GM12878 (cell line): ENCODE results near the gene GABBR2. TPM values are rescaled to one million over a fixed set of nuclear protein-coding genes. Genes with fewer than 3 reads are reported as not detected.

ENCODE experiments used
- ATAC-seq: fragments of 200-7000 bp; cut with Tn5 transposase; 3 replicates; pipeline ENCODE4 v1.9.1; 2020; ENCODE audit warnings: mild to moderate bottlenecking, moderate library complexity
- BruUV-seq: library from RNA; stranded (reverse); fragments of 400-500 nt; replicated peaks from 2 replicates; lab custom pipeline; 2021; lab: Mats Ljungman, UMichigan
- CTCF ChIA-PET: fragments of 300-600 bp; sonication (Branson Sonifier 250); formaldehyde crosslinking; extraction: SDS; loops from one replicate; lab custom pipeline; 2021; ENCODE audit warnings: inconsistent platforms; lab: Yijun Ruan, JAX
- POLR2A ChIA-PET: fragments of 350-600 bp; formaldehyde crosslinking; extraction: SDS; loops from one replicate; lab custom pipeline; 2021; ENCODE audit warnings: inconsistent platforms; lab: Charles Lee
- RAD21 ChIA-PET: fragments of 300-600 bp; sonication (Branson Sonifier 250); formaldehyde crosslinking; loops from one replicate; lab custom pipeline; 2023; ENCODE audit warnings: antibody characterized with exemption; ENCODE audit not compliant: unreplicated experiment; lab: Charles Lee
- SMC1A ChIA-PET: fragments of 300-600 bp; sonication (Branson Sonifier 250); formaldehyde crosslinking; loops from one replicate; lab custom pipeline; 2023; ENCODE audit not compliant: unreplicated experiment, uncharacterized antibody; lab: Charles Lee
- DNase-seq: peaks from one replicate; pipeline ENCODE4 v3.0.0-alpha.2; 2011; ENCODE audit warnings: low read depth, low spot score
- FAIRE-seq: peaks from 3 replicates; lab custom pipeline; 2011; peaks lifted over from hg19 to GRCh38; lab: Jason Lieb, UNC
- H2AFZ ChIP-seq: 2 replicates; pipeline ENCODE4 v1.6.0; 2011; ENCODE audit warnings: low read depth, low read length, control low read depth; ENCODE audit not compliant: control insufficient read depth
- H3K27ac ChIP-seq: 2 replicates; pipeline ENCODE4 v1.5.1; 2011; ENCODE audit warnings: control low read depth; ENCODE audit not compliant: control insufficient read depth, insufficient read depth
- H3K27me3 ChIP-seq, 2 experiments: replicated peaks in 1 of 2; 2 replicates each; pipeline versions ENCODE4 v1.6.0 to v1.6.1; 2011; ENCODE audit warnings: low read length in 1 of 2; ENCODE audit not compliant: control insufficient read depth in 2 of 2, insufficient read depth in 2 of 2
- H3K36me3 ChIP-seq, 2 experiments: 2 replicates each; pipeline ENCODE4 v1.5.1; 2011; ENCODE audit warnings: low read length in 1 of 2; ENCODE audit not compliant: control insufficient read depth in 2 of 2, insufficient read depth in 2 of 2
- H3K4me1 ChIP-seq: 2 replicates; pipeline ENCODE4 v1.6.1; 2011; ENCODE audit warnings: mild to moderate bottlenecking, low read length, moderate library complexity, mixed read lengths; ENCODE audit not compliant: control insufficient read depth, insufficient read depth
- H3K4me2 ChIP-seq: 2 replicates; pipeline ENCODE4 v1.6.0; 2011; ENCODE audit warnings: control low read depth; ENCODE audit not compliant: control insufficient read depth, insufficient read depth
- H3K4me3 ChIP-seq: fragments of 200-600 bp; sonication (generic); 2 replicates; pipeline ENCODE4 v1.5.1; 2016
- H3K79me2 ChIP-seq: 2 replicates; pipeline ENCODE4 v1.6.0; 2011; ENCODE audit warnings: low read length; ENCODE audit not compliant: control insufficient read depth, insufficient read depth
- H3K9ac ChIP-seq: 2 replicates; pipeline ENCODE4 v1.8.0; 2011; ENCODE audit warnings: low read length, control low read depth, mixed read lengths; ENCODE audit not compliant: control insufficient read depth, insufficient read depth
- H3K9me3 ChIP-seq: replicated peaks from 3 replicates; pipeline ENCODE4 v1.5.1; 2011; ENCODE audit warnings: mild to moderate bottlenecking, low read length; ENCODE audit not compliant: control insufficient read depth, insufficient read depth
- H4K20me1 ChIP-seq: 2 replicates; pipeline ENCODE4 v1.6.0; 2011; ENCODE audit not compliant: control insufficient read depth, insufficient read depth
- BCL11A ChIP-seq: IDR thresholded peaks from 2 replicates; pipeline ENCODE4 v1.6.1; 2011; ENCODE audit warnings: low read depth, low read length
- CBX3 ChIP-seq: fragments of 200-600 bp; sonication (generic); IDR thresholded peaks from 2 replicates; pipeline ENCODE4 v1.6.1; 2016; ENCODE audit warnings: low read depth, borderline replicate concordance
- CUX1 ChIP-seq: IDR thresholded peaks from 2 replicates; pipeline ENCODE4 v1.6.1; 2012; ENCODE audit warnings: improper control_type of control experiment, low read depth, low read length; ENCODE audit not compliant: insufficient replicate concordance
- EED ChIP-seq: sonication (generic); IDR thresholded peaks from 2 replicates; pipeline ENCODE4 v1.6.1; 2016; ENCODE audit warnings: antibody characterized with exemption, low read depth
- ELK1 ChIP-seq: IDR thresholded peaks from 2 replicates; pipeline ENCODE4 v1.6.1; 2012; ENCODE audit warnings: low read depth, low read length, improper control_type of control experiment
- EP300 ChIP-seq, 2 experiments: fragments of 150-350 bp in 1 of 2; IDR thresholded peaks; 2 replicates each; pipeline ENCODE4 v1.6.1; 2011 to 2012; ENCODE audit warnings: low read depth in 2 of 2, low read length in 2 of 2, borderline replicate concordance in 1 of 2, improper control_type of control experiment in 1 of 2, inconsistent platforms in 1 of 2; ENCODE audit not compliant: control insufficient read depth in 1 of 2
- MEF2B ChIP-seq: fragments of 450-650 bp; IDR thresholded peaks from 2 replicates; pipeline ENCODE4 v1.6.1; 2018; ENCODE audit warnings: mild to moderate bottlenecking, moderate library complexity; ENCODE audit not compliant: partially characterized antibody, poor library complexity, severe bottlenecking
- RAD51 ChIP-seq: fragments of 450-650 bp; IDR thresholded peaks from 2 replicates; pipeline ENCODE4 v1.6.1; 2016; ENCODE audit warnings: moderate library complexity, mild to moderate bottlenecking, inconsistent platforms
- SIN3A ChIP-seq: IDR thresholded peaks from 2 replicates; pipeline ENCODE4 v1.6.1; 2012; ENCODE audit warnings: low read depth, low read length, improper control_type of control experiment
- SUPT20H ChIP-seq: IDR thresholded peaks from 2 replicates; pipeline ENCODE4 v1.6.1; 2011; ENCODE audit warnings: low read depth, mild to moderate bottlenecking, low read length, moderate library complexity, borderline replicate concordance; ENCODE audit not compliant: control insufficient read depth
- SUZ12 ChIP-seq: fragments of 200-600 bp; sonication (generic); IDR thresholded peaks from one replicate; pipeline ENCODE4 v1.6.1; 2018; ENCODE audit warnings: antibody characterized with exemption, mild to moderate bottlenecking; ENCODE audit not compliant: unreplicated experiment
- WRNIP1 ChIP-seq: IDR thresholded peaks from 2 replicates; pipeline ENCODE4 v1.6.1; 2011; ENCODE audit warnings: low read depth, low read length, improper control_type of control experiment, borderline replicate concordance
- YY1 ChIP-seq: IDR thresholded peaks from 2 replicates; pipeline ENCODE4 v1.6.1; 2011; ENCODE audit warnings: low read depth, mild to moderate bottlenecking, low read length
- WGBS: methylation state at CpG from one replicate; pipeline ENCODE4 v1.1.6; 2016; ENCODE audit warnings: low lambda C conversion rate; ENCODE audit not compliant: insufficient replicate concordance, insufficient coverage; ENCODE audit errors: missing lambda C conversion rate; 5-methylcytosine and 5-hydroxymethylcytosine counted together
- in situ Hi-C: fragments of 300-500 bp; cut with MboI; formaldehyde crosslinking; loops from 9 replicates; pipeline ENCODE4 v1.14.3; 2018; ENCODE audit warnings: mixed read lengths
- intact Hi-C: fragments of 100-400 bp; cut with micrococcal nuclease; formaldehyde crosslinking; loops from one replicate; pipeline ENCODE4 v1.14.2; 2022; ENCODE audit not compliant: unreplicated experiment
- polyA plus RNA-seq, 11 experiments: library from polyadenylated mRNA; depleted of rRNA in 4 of 11; unstranded in 6 of 11; stranded (reverse) in 5 of 11; fragments of >200 nt; fragmentation: Nextera tagmentation in 4 of 11; fragmentation: Illumina TruSeq in 1 of 11; extraction: Ambion mirVana in 4 of 11; extraction: Trizol in 1 of 11; gene quantifications; 1 replicate in 1 of 11; 2 replicates in 10 of 11; pipeline versions ENCODE4 v1.2.1 to v1.2.3, GENCODE V29; 2011 to 2016; ENCODE audit warnings: inconsistent platforms in 2 of 11, missing spikeins in 2 of 11, low read depth in 1 of 11
- total RNA-seq, 4 experiments: library from RNA; depleted of rRNA in 3 of 4; stranded (reverse); fragments of >200 nt in 3 of 4; fragmentation: Illumina TruSeq in 1 of 4; extraction: Trizol in 1 of 4; gene quantifications; 2 replicates each; pipeline versions ENCODE4 v1.2.1 to v1.2.3, GENCODE V29; 2013 to 2021
- TF ChIP-seq, protein P1 (sequence below): fragments of 450-650 bp; IDR thresholded peaks from 2 replicates; pipeline ENCODE4 v1.6.1; 2017; ENCODE audit warnings: antibody characterized with exemption, mild to moderate bottlenecking, moderate library complexity

GABBR2 gene
- total and polyA plus RNA-seq, 10 of the 15 experiments (the other 5 are each of a cell fraction or from before 2014, with no cell fraction given), result 0.02 to 2.2 (median 0.06) TPM; not detected in 2

GRCh38 chr9:98432134-98432533 lies 276.6 kb downstream of the GABBR2 start:
- 33% methylated on average over 6 of the region's 6 CpGs for WGBS
- FAIRE-seq (no peak), DNase-seq (no peak), ATAC-seq (no peak)
- no peaks in the 10 kb centered on the region for H3K36me3 ChIP-seq
- H3K27ac ChIP-seq, result no peak overlapping the region
- no peak overlapping the region for H3K4me3 ChIP-seq
- H3K4me2 ChIP-seq, result no peak overlapping the region
- H3K27me3 ChIP-seq, result no peaks in the 10 kb centered on the region; a peak in 1 of 4 replicates
- H3K4me1 ChIP-seq, result no peaks in the 10 kb centered on the region
- H4K20me1 ChIP-seq, result no peaks in the 10 kb centered on the region
- no peaks in the 10 kb centered on the region for H3K79me2 ChIP-seq
- no peak overlapping the region for H3K9ac ChIP-seq
- ChIA-PET SMC1A (no interaction called here), CTCF (no interaction called here), POLR2A (no interaction called here), RAD21 (no interaction called here)
- intact Hi-C loops, result no loop called here
- in situ Hi-C loops, result no loop called here
- no peaks in the 10 kb centered on the region for H3K9me3 ChIP-seq
- no peak overlapping the region for H2AFZ ChIP-seq
- BruUV-seq, result no TSS peak
- TF ChIP-seq CUX1, result no peak
- TF ChIP-seq BCL11A, result no peak
- no peak for TF ChIP-seq ELK1
- no peak for TF ChIP-seq SUZ12
- TF ChIP-seq EED, result no peak
- no peak for TF ChIP-seq MEF2B
- TF ChIP-seq, protein P1, sequence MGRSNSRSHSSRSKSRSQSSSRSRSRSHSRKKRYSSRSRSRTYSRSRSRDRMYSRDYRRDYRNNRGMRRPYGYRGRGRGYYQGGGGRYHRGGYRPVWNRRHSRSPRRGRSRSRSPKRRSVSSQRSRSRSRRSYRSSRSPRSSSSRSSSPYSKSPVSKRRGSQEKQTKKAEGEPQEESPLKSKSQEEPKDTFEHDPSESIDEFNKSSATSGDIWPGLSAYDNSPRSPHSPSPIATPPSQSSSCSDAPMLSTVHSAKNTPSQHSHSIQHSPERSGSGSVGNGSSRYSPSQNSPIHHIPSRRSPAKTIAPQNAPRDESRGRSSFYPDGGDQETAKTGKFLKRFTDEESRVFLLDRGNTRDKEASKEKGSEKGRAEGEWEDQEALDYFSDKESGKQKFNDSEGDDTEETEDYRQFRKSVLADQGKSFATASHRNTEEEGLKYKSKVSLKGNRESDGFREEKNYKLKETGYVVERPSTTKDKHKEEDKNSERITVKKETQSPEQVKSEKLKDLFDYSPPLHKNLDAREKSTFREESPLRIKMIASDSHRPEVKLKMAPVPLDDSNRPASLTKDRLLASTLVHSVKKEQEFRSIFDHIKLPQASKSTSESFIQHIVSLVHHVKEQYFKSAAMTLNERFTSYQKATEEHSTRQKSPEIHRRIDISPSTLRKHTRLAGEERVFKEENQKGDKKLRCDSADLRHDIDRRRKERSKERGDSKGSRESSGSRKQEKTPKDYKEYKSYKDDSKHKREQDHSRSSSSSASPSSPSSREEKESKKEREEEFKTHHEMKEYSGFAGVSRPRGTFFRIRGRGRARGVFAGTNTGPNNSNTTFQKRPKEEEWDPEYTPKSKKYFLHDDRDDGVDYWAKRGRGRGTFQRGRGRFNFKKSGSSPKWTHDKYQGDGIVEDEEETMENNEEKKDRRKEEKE, result no peak
- TF ChIP-seq CBX3, result no peak
- no peak for TF ChIP-seq RAD51
- TF ChIP-seq WRNIP1, result no peak
- no peak for TF ChIP-seq SUPT20H
- no peak for TF ChIP-seq SIN3A
- no peak for TF ChIP-seq YY1
- no peak for TF ChIP-seq EP300 (IDR thresholded peaks at IDR 0.05; ENCODE audit: borderline replicate concordance in 1 of 2, control insufficient read depth in 1 of 2, low read depth in 2 of 2, low read length in 2 of 2)
